NT2/D1 (cell line): ENCODE measurements around the gene TTYH3.

Experiments used
- DNase-seq: peaks from one replicate; pipeline ENCODE4 v3.0.0-alpha.2; 2011; ENCODE audit warnings: low read depth, low spot score
- H3K27me3 ChIP-seq: 2 replicates; pipeline ENCODE4 v1.6.0; 2011; ENCODE audit warnings: mild to moderate bottlenecking; ENCODE audit not compliant: insufficient read length, insufficient read depth
- H3K36me3 ChIP-seq: 2 replicates; pipeline ENCODE4 v1.6.1; 2011; ENCODE audit warnings: mild to moderate bottlenecking, low read length, mixed read lengths; ENCODE audit not compliant: insufficient read depth, insufficient read length
- H3K4me1 ChIP-seq: 2 replicates; pipeline ENCODE4 v1.5.1; 2011; ENCODE audit not compliant: insufficient read depth, insufficient read length
- H3K4me3 ChIP-seq: 2 replicates; pipeline ENCODE4 v1.5.1; 2011; ENCODE audit warnings: low read depth; ENCODE audit not compliant: insufficient read length
- H3K9ac ChIP-seq: 2 replicates; pipeline ENCODE4 v1.6.0; 2011; ENCODE audit warnings: low read depth; ENCODE audit not compliant: insufficient read length
- H3K9me3 ChIP-seq: 2 replicates; pipeline ENCODE4 v1.5.1; 2011; ENCODE audit warnings: mild to moderate bottlenecking, low read length; ENCODE audit not compliant: insufficient read depth
- SUZ12 ChIP-seq: IDR thresholded peaks from 2 replicates; pipeline ENCODE4 v1.6.1; 2011; ENCODE audit not compliant: insufficient read length, insufficient read depth; ENCODE audit errors: extremely low read depth
- YY1 ChIP-seq: IDR thresholded peaks from 2 replicates; pipeline ENCODE4 v1.6.1; 2011; ENCODE audit not compliant: insufficient read length, insufficient read depth
- ZNF274 ChIP-seq: IDR thresholded peaks from 2 replicates; pipeline ENCODE4 v1.6.1; 2011; ENCODE audit warnings: mild to moderate bottlenecking, low read depth, low read length

TTYH3 gene

GRCh38 chr7:2619116-2619515, 12.7 kb upstream of the TTYH3 start:
- Histone ChIP-seq H3K9ac (no peak overlapping the region), H3K9me3 (no peaks in the 10 kb centered on the region), H3K27me3 (no peaks in the 10 kb centered on the region), H3K4me1 (peaks cover 31% of the 10 kb centered on the region), H3K36me3 (no peaks in the 10 kb centered on the region), H3K4me3 (no peak overlapping the region)
- no peak for DNase-seq
- no peak for TF ChIP-seq YY1
- no peak for TF ChIP-seq SUZ12
- TF ChIP-seq ZNF274: no peak

GRCh38 chr7:2621061-2621828, 10.5 kb upstream of the TTYH3 start:
- DNase-seq: no peak
- Histone ChIP-seq H3K4me3 (no peak overlapping the region), H3K4me1 (peaks cover 36% of the 10 kb centered on the region), H3K27me3 (no peaks in the 10 kb centered on the region), H3K36me3 (no peaks in the 10 kb centered on the region), H3K9ac (peak overlapping the region; percentile 51), H3K9me3 (peaks cover 2% of the 10 kb centered on the region; the same call in 1 of the 2 replicates)
- TF ChIP-seq YY1: no peak
- no peak for TF ChIP-seq ZNF274
- no peak for TF ChIP-seq SUZ12

GRCh38 chr7:2621948-2622640, 9.7 kb upstream of the TTYH3 start:
- Histone ChIP-seq H3K4me1 (peaks cover 36% of the 10 kb centered on the region), H3K4me3 (no peak overlapping the region), H3K9ac (peak overlapping the region; percentile 51), H3K27me3 (no peaks in the 10 kb centered on the region), H3K36me3 (no peaks in the 10 kb centered on the region), H3K9me3 (peaks cover 8% of the 10 kb centered on the region; the same call in 1 of the 2 replicates)
- TF ChIP-seq ZNF274: no peak
- TF ChIP-seq YY1: no peak
- no peak for TF ChIP-seq SUZ12
- DNase-seq: peak; percentile 91

- Histone ChIP-seq H3K4me1 (peaks cover 35% of the 10 kb centered on the region), H3K27me3 (no peaks in the 10 kb centered on the region), H3K9me3 (peaks cover 8% of the 10 kb centered on the region; the same call in 1 of the 2 replicates), H3K4me3 (no peak overlapping the region), H3K36me3 (no peaks in the 10 kb centered on the region), H3K9ac (peak overlapping the region; percentile 64)
- TF ChIP-seq SUZ12 (no peak), YY1 (no peak), ZNF274 (no peak)
- DNase-seq: no peak
These were observed 8.7 kb upstream of the TTYH3 start for GRCh38 chr7:2622869-2623697.

GRCh38 chr7:2623698-2624014, 8.1 kb upstream of the TTYH3 start:
- TF ChIP-seq YY1 (no peak), SUZ12 (no peak), ZNF274 (no peak)
- Histone ChIP-seq H3K9ac (peak overlapping the region; percentile 64), H3K9me3 (peaks cover 8% of the 10 kb centered on the region; the same call in 1 of the 2 replicates), H3K4me3 (no peak overlapping the region), H3K4me1 (peaks cover 35% of the 10 kb centered on the region), H3K36me3 (no peaks in the 10 kb centered on the region), H3K27me3 (no peaks in the 10 kb centered on the region)
- no peak for DNase-seq

- Histone ChIP-seq H3K27me3 (no peaks in the 10 kb centered on the region), H3K9ac (peak overlapping the region; percentile 36), H3K4me3 (no peak overlapping the region), H3K36me3 (no peaks in the 10 kb centered on the region), H3K9me3 (peaks cover 8% of the 10 kb centered on the region; the same call in 1 of the 2 replicates), H3K4me1 (peaks cover 35% of the 10 kb centered on the region)
- DNase-seq: no peak
- TF ChIP-seq ZNF274 (no peak), YY1 (no peak), SUZ12 (no peak)
These were observed 7.4 kb upstream of the TTYH3 start for GRCh38 chr7:2624293-2624886.
